H9 (cell line): ENCODE results near the gene RBFOX2. TPM values are rescaled to one million over a fixed set of nuclear protein-coding genes. Genes with fewer than 3 reads are reported as not detected.

ENCODE experiments used
- DNase-seq: peaks from one replicate; pipeline ENCODE4 v3.0.0-alpha.2; 2017
- H2AFZ ChIP-seq: one replicate; pipeline ENCODE4 v1.6.1; 2013; ENCODE audit warnings: mild to moderate bottlenecking, low read length, control low read depth, moderate library complexity
- H2AK5ac ChIP-seq: 2 replicates; pipeline ENCODE4 v1.6.1; 2013; ENCODE audit warnings: low read length, control low read depth, mixed read lengths; ENCODE audit not compliant: insufficient read length
- H2BK120ac ChIP-seq: one replicate; pipeline ENCODE4 v1.6.1; 2013; ENCODE audit warnings: low read depth, mild to moderate bottlenecking, low read length, control low read depth, inconsistent platforms; ENCODE audit not compliant: poor library complexity, severe bottlenecking
- H2BK12ac ChIP-seq: 2 replicates; pipeline ENCODE4 v1.6.1; 2013; ENCODE audit warnings: low read length, control low read depth, mixed read lengths, low read depth; ENCODE audit not compliant: insufficient read length
- H2BK15ac ChIP-seq: 2 replicates; pipeline ENCODE4 v1.6.1; 2013; ENCODE audit warnings: low read depth, low read length, control low read depth
- H2BK20ac ChIP-seq: one replicate; pipeline ENCODE4 v1.6.1; 2013; ENCODE audit warnings: low read depth, mild to moderate bottlenecking, low read length, control low read depth, inconsistent platforms; ENCODE audit not compliant: poor library complexity, severe bottlenecking
- H2BK5ac ChIP-seq: 2 replicates; pipeline ENCODE4 v1.6.1; 2013; ENCODE audit warnings: low read length, control low read depth, mixed read lengths; ENCODE audit not compliant: insufficient read length
- H3K14ac ChIP-seq: 2 replicates; pipeline ENCODE4 v1.6.1; 2013; ENCODE audit warnings: low read length, control low read depth; ENCODE audit not compliant: insufficient read depth
- H3K18ac ChIP-seq: 2 replicates; pipeline ENCODE4 v1.6.1; 2013; ENCODE audit warnings: low read depth, mild to moderate bottlenecking, mixed read lengths, low read length, control low read depth; ENCODE audit not compliant: insufficient read length
- H3K23ac ChIP-seq: 2 replicates; pipeline ENCODE4 v1.6.1; 2013; ENCODE audit warnings: low read length, control low read depth, mixed read lengths, low read depth; ENCODE audit not compliant: insufficient read length
- H3K23me2 ChIP-seq: 2 replicates; pipeline ENCODE4 v1.6.1; 2013; ENCODE audit warnings: low read depth, mild to moderate bottlenecking, mixed read lengths, low read length, control low read depth; ENCODE audit not compliant: insufficient read length, poor library complexity, severe bottlenecking
- H3K27ac ChIP-seq: 2 replicates; pipeline ENCODE4 v1.5.1; 2013; ENCODE audit warnings: low read length, control low read depth, mixed read lengths, low read depth; ENCODE audit not compliant: insufficient read length
- H3K27me3 ChIP-seq: 2 replicates; pipeline ENCODE4 v1.6.1; 2013; ENCODE audit warnings: low read length, control low read depth, inconsistent platforms; ENCODE audit not compliant: insufficient read depth
- H3K4ac ChIP-seq: 2 replicates; pipeline ENCODE4 v1.6.1; 2013; ENCODE audit warnings: low read depth, mild to moderate bottlenecking, control low read depth, inconsistent platforms, low read length, moderate library complexity
- H3K4me1 ChIP-seq: 2 replicates; pipeline ENCODE4 v1.6.1; 2013; ENCODE audit warnings: low read length, control low read depth, inconsistent platforms; ENCODE audit not compliant: insufficient read depth
- H3K4me2 ChIP-seq: 2 replicates; pipeline ENCODE4 v1.6.1; 2013; ENCODE audit warnings: low read length, control low read depth, mixed read lengths; ENCODE audit not compliant: insufficient read length, insufficient read depth
- H3K56ac ChIP-seq: 2 replicates; pipeline ENCODE4 v1.6.1; 2013; ENCODE audit warnings: low read depth, mild to moderate bottlenecking, mixed read lengths, low read length, control low read depth; ENCODE audit not compliant: insufficient read length
- H3K79me1 ChIP-seq: 2 replicates; pipeline ENCODE4 v1.6.1; 2013; ENCODE audit warnings: low read depth, mild to moderate bottlenecking, moderate library complexity, low read length, control low read depth, inconsistent platforms; ENCODE audit not compliant: insufficient read depth, poor library complexity, severe bottlenecking
- H3K79me2 ChIP-seq: 2 replicates; pipeline ENCODE4 v1.6.1; 2013; ENCODE audit warnings: low read length, control low read depth, inconsistent platforms; ENCODE audit not compliant: insufficient read depth
- H3K9ac ChIP-seq: 2 replicates; pipeline ENCODE4 v1.6.1; 2013; ENCODE audit warnings: low read length, control low read depth, mixed read lengths; ENCODE audit not compliant: insufficient read length; ENCODE audit errors: extremely low read depth
- H3K9me3 ChIP-seq: one replicate; pipeline ENCODE4 v1.6.1; 2013; ENCODE audit warnings: low read depth, low read length, inconsistent platforms; ENCODE audit not compliant: control insufficient read depth
- H3T11ph ChIP-seq: one replicate; pipeline ENCODE4 v1.6.1; 2013; ENCODE audit warnings: mild to moderate bottlenecking, low read length, control low read depth, inconsistent platforms
- H4K20me1 ChIP-seq: one replicate; pipeline ENCODE4 v1.6.1; 2013; ENCODE audit not compliant: control insufficient read depth, insufficient read length, insufficient read depth
- H4K5ac ChIP-seq: 2 replicates; pipeline ENCODE4 v1.6.1; 2013; ENCODE audit warnings: low read depth, mild to moderate bottlenecking, mixed read lengths, low read length, control low read depth; ENCODE audit not compliant: insufficient read length
- H4K8ac ChIP-seq: replicated peaks from 2 replicates; pipeline ENCODE4 v1.6.1; 2013; ENCODE audit warnings: low read length, control low read depth, mixed read lengths, low read depth; ENCODE audit not compliant: insufficient read length
- H4K91ac ChIP-seq: 2 replicates; pipeline ENCODE4 v1.6.1; 2013; ENCODE audit warnings: low read depth, mild to moderate bottlenecking, moderate library complexity, mixed read lengths, low read length, control low read depth; ENCODE audit not compliant: insufficient read length
- H3K27ac Mint-ChIP-seq, 3 experiments: 2 replicates in 2 of 3; 3 replicates in 1 of 3; pipeline ENCODE4 v1.8.0; 2020 to 2021; ENCODE audit warnings: mixed read lengths in 3 of 3, mild to moderate bottlenecking in 1 of 3, moderate library complexity in 1 of 3
- H3K27me3 Mint-ChIP-seq: 2 replicates; pipeline ENCODE4 v1.8.0; 2021; ENCODE audit warnings: low read depth, mild to moderate bottlenecking, moderate library complexity, mixed read lengths
- H3K36me3 Mint-ChIP-seq, 3 experiments: 2 replicates in 2 of 3; 3 replicates in 1 of 3; pipeline ENCODE4 v1.8.0; 2020 to 2021; ENCODE audit warnings: low read depth in 3 of 3, mixed read lengths in 3 of 3; ENCODE audit not compliant: insufficient read depth in 1 of 3
- H3K4me1 Mint-ChIP-seq, 2 experiments: 2 replicates each; pipeline ENCODE4 v1.8.0; 2020; ENCODE audit warnings: mixed read lengths in 2 of 2
- H3K4me3 Mint-ChIP-seq, 2 experiments: 2 replicates in 1 of 2; 3 replicates in 1 of 2; pipeline ENCODE4 v1.8.0; 2020 to 2021; ENCODE audit warnings: mild to moderate bottlenecking in 2 of 2, mixed read lengths in 2 of 2, moderate library complexity in 1 of 2
- H3K9me3 Mint-ChIP-seq, 2 experiments: 2 replicates in 1 of 2; 3 replicates in 1 of 2; pipeline ENCODE4 v1.8.0; 2020; ENCODE audit warnings: mild to moderate bottlenecking in 2 of 2, mixed read lengths in 2 of 2, moderate library complexity in 1 of 2
- WGBS: extraction: QIAGEN DNeasy Blood & Tissue Kit; methylation state at CpG from one replicate; pipeline ENCODE4 v1.1.7; 2013; ENCODE audit warnings: missing lambda C conversion rate, low lambda C conversion rate, mixed read lengths; ENCODE audit not compliant: insufficient read length; ENCODE audit errors: extremely low coverage; 5-methylcytosine and 5-hydroxymethylcytosine counted together
- total RNA-seq: library from RNA; stranded (reverse); gene quantifications from 2 replicates; pipeline ENCODE4 v1.2.1, GENCODE V29; 2021
- TF ChIP-seq, protein P1 (sequence below): fragments of 200-600 bp; sonication (generic); conservative IDR thresholded peaks from 3 replicates; pipeline ENCODE4 v1.8.0; 2021; ENCODE audit warnings: antibody characterized with exemption, mild to moderate bottlenecking

Gene RBFOX2
- total RNA-seq, 1 experiment from 2014 or later: 84.7 TPM

DNA sequence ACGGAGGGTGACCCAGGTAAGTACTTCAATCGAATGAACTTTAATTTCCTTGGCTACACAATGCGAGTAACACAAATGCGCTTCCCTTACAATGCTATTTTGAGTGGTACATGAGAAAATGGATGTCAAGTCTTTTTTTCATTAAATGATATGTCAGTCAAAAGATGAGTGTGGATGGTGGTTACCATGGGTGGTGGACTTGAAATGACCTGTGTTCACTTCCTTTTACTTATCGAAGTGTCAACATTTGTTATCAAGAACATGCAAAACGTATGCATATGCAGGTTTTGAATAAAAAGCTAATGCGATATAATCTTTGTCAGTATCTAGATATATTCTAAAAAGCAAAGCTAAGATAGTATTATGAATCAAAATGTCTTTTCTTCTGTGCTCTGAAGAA lies 319.7 kb downstream of the RBFOX2 start:
- Histone ChIP-seq H2AK5ac (no peak overlapping the region), H4K8ac (no peak overlapping the region), H3K9me3 (no peaks in the 10 kb centered on the region), H2BK120ac (no peak overlapping the region), H3T11ph (no peak overlapping the region), H3K79me2 (no peaks in the 10 kb centered on the region), H3K18ac (no peak overlapping the region), H3K23ac (no peak overlapping the region), H3K4me1 (no peaks in the 10 kb centered on the region), H3K4me2 (no peak overlapping the region), H4K20me1 (no peaks in the 10 kb centered on the region), H3K27me3 (no peaks in the 10 kb centered on the region), H2BK15ac (no peak overlapping the region), H2BK5ac (no peak overlapping the region), H3K9ac (no peak overlapping the region), H3K79me1 (no peaks in the 10 kb centered on the region), H2BK20ac (no peak overlapping the region), H3K56ac (no peak overlapping the region), H3K14ac (no peak overlapping the region), H3K27ac (no peak overlapping the region), H3K4ac (no peak overlapping the region), H4K5ac (no peak overlapping the region), H2AFZ (no peak overlapping the region), H4K91ac (no peak overlapping the region), H2BK12ac (no peak overlapping the region), H3K23me2 (no peaks in the 10 kb centered on the region)
- H3K4me3 Mint-ChIP-seq: no peak overlapping the region
- peaks cover 0 to 7% (median 0%) of the 10 kb centered on the region in 3 experiments; a peak in 2 of 7 replicates for H3K36me3 Mint-ChIP-seq
- H3K27ac Mint-ChIP-seq: no peak overlapping the region
- no CpG with 5 or more reads among the region's 7 CpGs for WGBS
- H3K4me1 Mint-ChIP-seq: no peaks in the 10 kb centered on the region
- no peak for DNase-seq
- no peaks in the 10 kb centered on the region; the same call in 1 of the 2 replicates for H3K27me3 Mint-ChIP-seq
- H3K9me3 Mint-ChIP-seq: peaks cover 10 to 12% of the 10 kb centered on the region in 2 experiments; a peak in 4 of 5 replicates
- TF ChIP-seq, protein P1, sequence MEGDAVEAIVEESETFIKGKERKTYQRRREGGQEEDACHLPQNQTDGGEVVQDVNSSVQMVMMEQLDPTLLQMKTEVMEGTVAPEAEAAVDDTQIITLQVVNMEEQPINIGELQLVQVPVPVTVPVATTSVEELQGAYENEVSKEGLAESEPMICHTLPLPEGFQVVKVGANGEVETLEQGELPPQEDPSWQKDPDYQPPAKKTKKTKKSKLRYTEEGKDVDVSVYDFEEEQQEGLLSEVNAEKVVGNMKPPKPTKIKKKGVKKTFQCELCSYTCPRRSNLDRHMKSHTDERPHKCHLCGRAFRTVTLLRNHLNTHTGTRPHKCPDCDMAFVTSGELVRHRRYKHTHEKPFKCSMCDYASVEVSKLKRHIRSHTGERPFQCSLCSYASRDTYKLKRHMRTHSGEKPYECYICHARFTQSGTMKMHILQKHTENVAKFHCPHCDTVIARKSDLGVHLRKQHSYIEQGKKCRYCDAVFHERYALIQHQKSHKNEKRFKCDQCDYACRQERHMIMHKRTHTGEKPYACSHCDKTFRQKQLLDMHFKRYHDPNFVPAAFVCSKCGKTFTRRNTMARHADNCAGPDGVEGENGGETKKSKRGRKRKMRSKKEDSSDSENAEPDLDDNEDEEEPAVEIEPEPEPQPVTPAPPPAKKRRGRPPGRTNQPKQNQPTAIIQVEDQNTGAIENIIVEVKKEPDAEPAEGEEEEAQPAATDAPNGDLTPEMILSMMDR: no peak
